ENCODE data around the gene CARD11.

CARD11 gene

GRCh38 chr7:2872296-2872874 is 171.3 kb downstream of the CARD11 start:
- DNase-seq (ENCODE audit: low spot score), result no peak

DNA sequence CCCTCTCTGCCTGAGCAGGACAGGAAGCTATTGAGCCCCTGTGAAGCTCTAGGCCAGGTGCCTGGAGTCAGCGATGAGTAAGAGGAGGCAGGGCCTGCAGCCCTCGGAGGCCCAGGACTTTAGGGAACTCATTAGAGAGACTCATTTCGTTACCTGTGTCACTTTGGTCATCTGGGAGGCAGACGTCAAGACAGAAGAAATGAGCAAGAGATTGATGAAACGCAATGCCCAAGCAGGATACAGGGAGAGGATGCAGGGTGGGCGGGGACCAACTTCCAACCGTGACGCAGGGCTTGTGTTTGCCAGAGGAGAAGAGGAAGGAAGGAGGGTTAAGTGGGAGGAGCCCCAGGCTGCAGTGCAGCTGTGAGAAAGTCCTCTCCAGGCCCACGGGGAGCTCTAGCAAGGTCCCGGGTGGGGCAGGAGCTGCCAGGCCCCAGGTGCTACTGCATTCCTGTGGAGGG is 173.2 kb downstream of the CARD11 start:
- DNase-seq (ENCODE audit: low spot score), result peak; percentile 35

GRCh38 chr7:2869981-2870380 is 173.7 kb downstream of the CARD11 start:
- no peak for DNase-seq (ENCODE audit: low spot score)

- DNase-seq (ENCODE audit: low spot score), result no peak
Observed at GRCh38 chr7:2866601-2867000, 177.1 kb downstream of the CARD11 start.

GRCh38 chr7:2864999-2865670 is 178.5 kb downstream of the CARD11 start:
- DNase-seq (ENCODE audit: low spot score), result peak; percentile 75

- DNase-seq (ENCODE audit: low spot score), result no peak
Observed at GRCh38 chr7:2864204-2864985, 179.3 kb downstream of the CARD11 start.

DNA sequence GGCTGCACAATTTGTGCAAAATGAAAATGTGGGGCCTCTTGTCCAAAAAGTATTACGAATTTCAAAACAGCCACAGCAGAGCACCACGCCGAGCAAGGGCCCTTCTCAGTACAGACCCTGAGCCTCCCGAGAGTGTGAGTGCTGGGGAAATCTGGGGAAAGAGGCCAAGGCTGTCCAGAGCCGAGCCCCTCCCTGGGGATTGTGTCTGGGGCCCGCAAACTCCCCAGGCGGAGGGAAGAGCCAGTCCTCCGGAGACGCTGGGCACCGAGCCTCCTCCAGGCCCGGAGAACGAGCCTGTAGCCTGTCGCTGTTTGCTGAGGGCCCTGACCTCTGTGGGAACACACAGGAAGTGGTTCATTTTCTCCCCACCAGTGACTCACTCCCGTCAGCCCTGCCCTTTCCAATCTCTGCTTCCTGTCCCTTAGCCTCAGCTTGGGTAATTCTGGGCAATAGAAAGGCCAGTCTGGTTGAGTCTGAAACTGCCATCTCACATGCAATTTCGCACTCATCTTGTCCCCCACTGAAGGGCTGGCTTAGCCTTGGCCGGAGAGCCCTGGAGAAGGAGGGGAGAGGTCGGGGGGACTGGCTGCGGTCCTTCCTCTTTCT is 180.1 kb downstream of the CARD11 start:
- DNase-seq (ENCODE audit: low spot score), result peak; percentile 80

- peak; percentile 10 for DNase-seq (ENCODE audit: low spot score)
Observed at GRCh38 chr7:2862831-2863361, 180.8 kb downstream of the CARD11 start.

- no peak for DNase-seq (ENCODE audit: low spot score)
Observed at GRCh38 chr7:2861509-2861908, 182.2 kb downstream of the CARD11 start.

DNA sequence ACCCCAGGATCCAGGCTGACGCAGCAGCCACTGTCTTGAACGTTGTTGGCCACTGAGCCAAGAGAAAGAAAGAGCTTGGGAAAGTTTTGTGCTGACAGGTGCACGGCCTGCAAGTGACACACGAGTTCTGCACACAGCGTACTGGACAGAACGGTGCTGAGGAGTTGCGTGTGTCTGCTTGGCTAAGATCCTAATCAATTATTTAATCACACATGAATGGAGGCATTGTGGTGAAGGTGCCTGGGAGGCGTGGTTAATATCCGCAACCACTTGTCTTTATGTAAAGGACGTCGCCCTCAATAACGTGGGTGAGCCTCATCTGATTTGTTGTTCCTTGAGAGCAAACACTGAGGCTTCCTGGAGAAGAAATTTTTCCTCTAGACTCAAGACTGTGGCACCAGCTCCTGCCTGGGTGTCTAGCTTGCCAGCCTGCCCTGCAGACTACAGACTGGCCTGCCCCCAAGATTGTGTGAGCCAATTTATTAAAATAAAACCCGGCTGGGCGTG is 183.0 kb downstream of the CARD11 start:
- no peak for DNase-seq (ENCODE audit: low spot score)

DNA sequence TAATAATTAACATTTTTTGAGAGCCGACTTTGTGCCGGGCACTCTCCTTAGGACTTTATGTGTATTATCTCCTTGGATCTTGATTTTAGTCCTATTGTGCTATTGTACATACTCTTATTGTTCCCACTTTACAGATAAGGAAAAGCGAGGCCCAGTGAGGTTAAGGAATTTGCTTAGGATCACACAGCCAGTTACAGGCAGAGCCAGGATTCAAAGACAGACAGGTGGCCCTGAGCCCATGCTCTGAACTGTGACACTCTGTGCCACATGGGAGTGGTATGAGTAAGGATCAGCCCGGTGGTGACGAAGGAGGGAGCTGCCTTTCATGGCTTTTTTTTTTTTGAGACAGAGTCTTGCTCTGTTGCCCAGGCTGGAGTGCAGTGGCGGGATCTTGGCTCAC is 183.7 kb downstream of the CARD11 start:
- no peak for DNase-seq (ENCODE audit: low spot score)

DNA sequence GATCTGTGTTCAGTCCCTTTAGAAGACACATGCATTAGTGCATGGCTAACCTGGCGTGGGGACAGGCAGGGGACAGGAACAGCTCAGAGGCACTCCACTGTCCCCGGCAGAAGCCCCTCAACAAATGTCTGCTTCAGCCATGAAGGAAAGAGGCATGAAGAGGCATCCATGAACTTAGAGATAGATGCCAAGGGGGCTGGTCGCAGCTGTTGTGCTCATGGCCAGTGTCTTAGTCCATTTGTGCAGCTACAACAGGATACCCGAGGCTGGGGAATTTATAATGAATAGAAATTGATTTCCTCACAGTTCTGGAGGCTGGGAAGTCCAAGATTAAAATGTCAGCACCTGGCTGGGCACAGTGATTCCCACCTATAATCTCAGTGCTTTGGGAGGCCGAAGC is 185.0 kb downstream of the CARD11 start:
- DNase-seq (ENCODE audit: low spot score), result no peak

DNA sequence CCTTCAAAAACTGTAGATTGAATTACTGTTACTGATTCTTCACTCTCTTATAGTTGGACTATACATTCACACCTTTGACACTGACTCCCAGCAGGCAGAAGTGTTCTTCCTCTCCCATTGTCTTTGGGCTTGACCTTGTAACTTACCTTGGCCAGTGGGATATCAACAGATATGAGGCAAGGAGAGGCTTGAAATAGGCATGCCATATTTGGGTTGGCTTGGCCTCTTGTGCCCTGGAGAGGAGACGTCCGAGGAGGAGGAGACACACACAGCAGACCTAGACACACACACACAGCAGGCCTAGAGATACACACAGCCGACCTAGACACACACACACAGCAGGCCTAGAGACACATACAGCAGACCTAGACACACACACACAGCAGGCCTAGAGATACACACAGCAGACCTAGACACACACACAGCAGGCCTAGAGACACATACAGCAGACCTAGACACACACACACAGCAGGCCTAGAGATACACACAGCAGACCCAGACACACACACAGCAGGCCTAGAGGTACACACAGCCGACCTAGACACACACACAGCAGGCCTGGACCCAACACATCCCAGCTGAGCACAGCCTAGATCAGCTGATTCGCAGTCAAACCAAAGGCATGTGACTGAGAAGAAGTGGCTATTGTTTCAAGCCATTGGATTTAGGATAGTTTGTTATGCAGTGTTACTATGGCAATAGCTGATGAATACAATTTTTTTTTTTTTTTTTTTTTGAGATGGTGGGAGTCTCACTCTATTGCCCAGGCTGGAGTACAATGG is 187.1 kb downstream of the CARD11 start:
- no peak for DNase-seq (ENCODE audit: low spot score)
